ENCODE data around the gene ASB9.

- TF ChIP-seq, protein P1, sequence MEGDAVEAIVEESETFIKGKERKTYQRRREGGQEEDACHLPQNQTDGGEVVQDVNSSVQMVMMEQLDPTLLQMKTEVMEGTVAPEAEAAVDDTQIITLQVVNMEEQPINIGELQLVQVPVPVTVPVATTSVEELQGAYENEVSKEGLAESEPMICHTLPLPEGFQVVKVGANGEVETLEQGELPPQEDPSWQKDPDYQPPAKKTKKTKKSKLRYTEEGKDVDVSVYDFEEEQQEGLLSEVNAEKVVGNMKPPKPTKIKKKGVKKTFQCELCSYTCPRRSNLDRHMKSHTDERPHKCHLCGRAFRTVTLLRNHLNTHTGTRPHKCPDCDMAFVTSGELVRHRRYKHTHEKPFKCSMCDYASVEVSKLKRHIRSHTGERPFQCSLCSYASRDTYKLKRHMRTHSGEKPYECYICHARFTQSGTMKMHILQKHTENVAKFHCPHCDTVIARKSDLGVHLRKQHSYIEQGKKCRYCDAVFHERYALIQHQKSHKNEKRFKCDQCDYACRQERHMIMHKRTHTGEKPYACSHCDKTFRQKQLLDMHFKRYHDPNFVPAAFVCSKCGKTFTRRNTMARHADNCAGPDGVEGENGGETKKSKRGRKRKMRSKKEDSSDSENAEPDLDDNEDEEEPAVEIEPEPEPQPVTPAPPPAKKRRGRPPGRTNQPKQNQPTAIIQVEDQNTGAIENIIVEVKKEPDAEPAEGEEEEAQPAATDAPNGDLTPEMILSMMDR (conservative IDR thresholded peaks at IDR 0.05 in 1 of 2, IDR thresholded peaks at IDR 0.05 in 1 of 2; ENCODE audit: extremely low read depth in 1 of 2, insufficient read depth in 1 of 2, low read depth in 1 of 2, low read length in 2 of 2): no peak
- TF ChIP-seq EZH2 (IDR thresholded peaks at IDR 0.05; ENCODE audit: borderline replicate concordance, low read length): no peak
Observed at GRCh38 chrX:15207994-15208393, 61.9 kb downstream of the ASB9 start.
